Smooth muscle cell (in vitro differentiated cells): Measurements from ENCODE around the gene ANO2. TPM values are rescaled to one million over a fixed set of nuclear protein-coding genes. Genes with fewer than 3 reads are reported as not detected.

Source experiments
- DNase-seq: peaks from one replicate; lab custom pipeline; 2025; ENCODE audit not compliant: unreplicated experiment; lab: John Stamatoyannopoulos, UW
- H2AFZ ChIP-seq: fragments of 200-600 bp; sonication (generic); 2 replicates; pipeline ENCODE4 v1.6.0; 2016; ENCODE audit warnings: antibody characterized with exemption, low read depth, mild to moderate bottlenecking
- H3F3A ChIP-seq: fragments of 200-600 bp; sonication (generic); 2 replicates; pipeline ENCODE4 v1.6.0; 2017; ENCODE audit warnings: antibody characterized with exemption, low read depth
- H3K27ac ChIP-seq: fragments of 200-600 bp; sonication (generic); 2 replicates; pipeline ENCODE4 v1.5.1; 2016; ENCODE audit warnings: low read depth, mild to moderate bottlenecking
- H3K27me3 ChIP-seq: fragments of 200-600 bp; sonication (generic); 2 replicates; pipeline ENCODE4 v1.6.1; 2016; ENCODE audit warnings: low read depth, mild to moderate bottlenecking
- H3K36me3 ChIP-seq: fragments of 200-600 bp; sonication (generic); 2 replicates; pipeline ENCODE4 v1.5.1; 2016; ENCODE audit warnings: low read depth
- H3K4me1 ChIP-seq: fragments of 200-600 bp; sonication (generic); 2 replicates; pipeline ENCODE4 v1.5.1; 2016; ENCODE audit warnings: low read depth
- H3K4me2 ChIP-seq: fragments of 200-600 bp; sonication (generic); 2 replicates; pipeline ENCODE4 v1.6.0; 2016; ENCODE audit warnings: mild to moderate bottlenecking
- H3K4me3 ChIP-seq: fragments of 200-600 bp; sonication (generic); 2 replicates; pipeline ENCODE4 v1.5.1; 2016; ENCODE audit warnings: mild to moderate bottlenecking
- H3K79me2 ChIP-seq: fragments of 200-600 bp; sonication (generic); 2 replicates; pipeline ENCODE4 v1.6.0; 2016; ENCODE audit warnings: low read depth, mild to moderate bottlenecking
- H3K9ac ChIP-seq: fragments of 200-600 bp; sonication (generic); 2 replicates; pipeline ENCODE4 v1.6.0; 2016; ENCODE audit warnings: low read depth
- H3K9me3 ChIP-seq: fragments of 200-600 bp; sonication (generic); replicated peaks from 2 replicates; pipeline ENCODE4 v1.5.1; 2016; ENCODE audit warnings: low read depth
- H4K20me1 ChIP-seq: fragments of 200-600 bp; sonication (generic); 2 replicates; pipeline ENCODE4 v1.6.0; 2016; ENCODE audit warnings: low read depth
- WGBS: methylation state at CpG from one replicate; pipeline ENCODE4 v1.1.7; 2016; ENCODE audit warnings: low lambda C conversion rate; 5-methylcytosine and 5-hydroxymethylcytosine counted together
- polyA plus RNA-seq: library from polyadenylated mRNA; unstranded; fragments of >200 nt; fragmentation: Nextera tagmentation; extraction: Ambion mirVana; gene quantifications from 2 replicates; pipeline ENCODE4 v1.2.1, GENCODE V29; 2016
- total RNA-seq: library from RNA; depleted of rRNA; stranded (reverse); fragments of >200 nt; gene quantifications from 2 replicates; pipeline ENCODE4 v1.2.3, GENCODE V29; 2014
- TF ChIP-seq, protein P1 (sequence below): fragments of 200-600 bp; sonication (generic); IDR thresholded peaks from 2 replicates; pipeline ENCODE4 v1.5.1; 2017; ENCODE audit warnings: borderline replicate concordance, mild to moderate bottlenecking, antibody characterized with exemption; ENCODE audit not compliant: insufficient read depth, poor library complexity, severe bottlenecking

ANO2 gene
- total and polyA plus RNA-seq, 2 experiments from 2014 or later = 0.18 TPM; not detected in 1

DNA sequence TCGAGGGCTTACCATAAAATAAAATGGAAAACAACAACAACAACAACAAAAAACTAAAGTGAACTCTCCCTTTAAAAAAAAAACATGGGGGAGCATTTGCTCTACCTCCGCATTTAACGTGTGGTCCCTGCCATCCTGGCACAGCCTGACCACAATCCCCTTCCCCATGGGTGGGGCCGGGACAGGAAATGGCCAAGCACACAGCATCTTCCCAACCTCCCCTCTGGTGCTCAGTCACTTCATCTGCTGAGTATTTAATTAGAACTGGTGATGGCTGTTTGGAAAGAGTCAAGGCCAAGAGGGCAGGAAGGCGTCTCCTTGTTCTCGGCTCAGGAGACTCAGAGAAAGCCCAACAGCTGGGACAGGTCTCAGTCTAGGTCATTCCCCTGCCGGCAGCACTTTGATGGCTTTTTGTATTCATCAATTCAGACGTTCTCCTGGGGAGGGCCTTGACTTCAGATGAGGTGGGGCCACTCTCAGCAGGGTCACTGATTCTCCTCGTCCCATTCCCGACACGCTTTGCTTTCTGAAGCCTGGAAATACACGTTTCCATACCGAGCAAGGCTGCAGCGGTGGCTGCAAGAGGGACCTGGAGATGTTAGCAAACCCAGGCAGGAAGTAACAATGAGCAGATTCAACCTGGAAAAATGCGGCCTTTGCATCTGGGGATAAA is 44.4 kb downstream of the ANO2 start:
- Histone ChIP-seq H3K4me1 (no peaks in the 10 kb centered on the region), H3K4me3 (no peak overlapping the region), H2AFZ (no peak overlapping the region), H4K20me1 (no peaks in the 10 kb centered on the region), H3K36me3 (no peaks in the 10 kb centered on the region), H3K27ac (no peak overlapping the region), H3K79me2 (no peaks in the 10 kb centered on the region), H3F3A (no peaks in the 10 kb centered on the region), H3K9me3 (no peaks in the 10 kb centered on the region), H3K27me3 (peaks cover 32% of the 10 kb centered on the region), H3K4me2 (no peak overlapping the region), H3K9ac (no peak overlapping the region)
- TF ChIP-seq, protein P1, sequence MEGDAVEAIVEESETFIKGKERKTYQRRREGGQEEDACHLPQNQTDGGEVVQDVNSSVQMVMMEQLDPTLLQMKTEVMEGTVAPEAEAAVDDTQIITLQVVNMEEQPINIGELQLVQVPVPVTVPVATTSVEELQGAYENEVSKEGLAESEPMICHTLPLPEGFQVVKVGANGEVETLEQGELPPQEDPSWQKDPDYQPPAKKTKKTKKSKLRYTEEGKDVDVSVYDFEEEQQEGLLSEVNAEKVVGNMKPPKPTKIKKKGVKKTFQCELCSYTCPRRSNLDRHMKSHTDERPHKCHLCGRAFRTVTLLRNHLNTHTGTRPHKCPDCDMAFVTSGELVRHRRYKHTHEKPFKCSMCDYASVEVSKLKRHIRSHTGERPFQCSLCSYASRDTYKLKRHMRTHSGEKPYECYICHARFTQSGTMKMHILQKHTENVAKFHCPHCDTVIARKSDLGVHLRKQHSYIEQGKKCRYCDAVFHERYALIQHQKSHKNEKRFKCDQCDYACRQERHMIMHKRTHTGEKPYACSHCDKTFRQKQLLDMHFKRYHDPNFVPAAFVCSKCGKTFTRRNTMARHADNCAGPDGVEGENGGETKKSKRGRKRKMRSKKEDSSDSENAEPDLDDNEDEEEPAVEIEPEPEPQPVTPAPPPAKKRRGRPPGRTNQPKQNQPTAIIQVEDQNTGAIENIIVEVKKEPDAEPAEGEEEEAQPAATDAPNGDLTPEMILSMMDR = no peak
- 74% methylated on average over 15 of the region's 15 CpGs for WGBS
- DNase-seq = no peak

DNA sequence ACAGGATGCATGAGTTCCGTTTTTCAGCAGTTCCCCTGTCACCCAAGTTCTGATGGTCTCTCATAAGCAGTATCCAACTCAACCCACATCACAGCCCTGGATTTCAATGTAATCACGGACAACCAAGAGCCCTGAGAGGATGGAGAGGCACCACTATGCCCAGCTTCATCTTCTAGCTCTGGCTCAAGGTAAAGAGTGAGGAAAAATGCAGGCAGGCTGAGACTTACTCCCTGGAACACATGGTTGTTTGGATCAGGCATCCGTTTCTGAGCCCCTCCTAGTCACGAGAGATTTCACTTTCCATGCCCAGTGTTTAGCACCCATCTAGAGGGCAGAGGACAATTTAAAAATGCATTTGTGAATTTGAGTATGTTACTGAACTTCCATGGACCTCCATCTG is 45.0 kb downstream of the ANO2 start:
- Histone ChIP-seq H3K79me2 (no peaks in the 10 kb centered on the region), H2AFZ (no peak overlapping the region), H4K20me1 (no peaks in the 10 kb centered on the region), H3K4me2 (no peak overlapping the region), H3F3A (no peaks in the 10 kb centered on the region), H3K27me3 (peaks cover 28% of the 10 kb centered on the region), H3K27ac (no peak overlapping the region), H3K4me3 (no peak overlapping the region), H3K9me3 (no peaks in the 10 kb centered on the region), H3K36me3 (no peaks in the 10 kb centered on the region), H3K4me1 (no peaks in the 10 kb centered on the region), H3K9ac (no peak overlapping the region)
- TF ChIP-seq, protein P1 = no peak
- WGBS = 86% methylated on average over 4 of the region's 4 CpGs
- DNase-seq = no peak

GRCh38 chr12:5899675-5900074 is 45.4 kb downstream of the ANO2 start:
- Histone ChIP-seq H3K27ac (no peak overlapping the region), H2AFZ (no peak overlapping the region), H3K4me1 (no peaks in the 10 kb centered on the region), H3K27me3 (peaks cover 28% of the 10 kb centered on the region), H3K9me3 (no peaks in the 10 kb centered on the region), H3K79me2 (no peaks in the 10 kb centered on the region), H3K36me3 (no peaks in the 10 kb centered on the region), H3F3A (no peaks in the 10 kb centered on the region), H3K9ac (no peak overlapping the region), H3K4me3 (no peak overlapping the region), H3K4me2 (no peak overlapping the region), H4K20me1 (no peaks in the 10 kb centered on the region)
- TF ChIP-seq, protein P1 = no peak
- no peak for DNase-seq
- 90% methylated on average over 3 of the region's 3 CpGs for WGBS

DNA sequence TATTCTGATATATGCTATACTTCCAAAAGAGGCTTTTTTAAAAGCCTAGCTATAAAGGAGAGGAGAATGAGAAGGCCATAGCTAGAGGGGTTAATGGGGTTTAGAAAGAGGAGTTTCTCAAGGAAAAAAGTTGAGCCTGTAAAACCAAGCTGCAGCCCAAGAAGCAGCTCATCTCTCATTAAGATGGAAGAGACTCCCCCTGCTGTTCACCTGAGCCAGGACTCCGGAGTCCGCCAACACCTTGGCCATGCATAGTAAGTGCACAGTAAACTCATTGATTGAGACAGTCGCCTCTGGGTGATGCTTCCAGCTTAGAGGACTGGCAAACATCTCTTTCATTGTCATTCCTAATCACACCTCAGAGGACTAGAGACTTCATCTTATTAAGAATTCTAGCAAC is 46.2 kb downstream of the ANO2 start:
- Histone ChIP-seq H3K27me3 (peaks cover 28% of the 10 kb centered on the region), H3K36me3 (no peaks in the 10 kb centered on the region), H4K20me1 (no peaks in the 10 kb centered on the region), H2AFZ (no peak overlapping the region), H3K9me3 (no peaks in the 10 kb centered on the region), H3F3A (no peaks in the 10 kb centered on the region), H3K27ac (no peak overlapping the region), H3K9ac (no peak overlapping the region), H3K4me3 (no peak overlapping the region), H3K4me1 (no peaks in the 10 kb centered on the region), H3K79me2 (no peaks in the 10 kb centered on the region), H3K4me2 (no peak overlapping the region)
- DNase-seq = no peak
- WGBS = 59% methylated on average over 3 of the region's 3 CpGs
- TF ChIP-seq, protein P1 = peak; percentile 8
